ENCODE measurements around the gene ARL17B. TPM values are rescaled to one million over a fixed set of nuclear protein-coding genes. Genes with fewer than 3 reads are reported as not detected.
"Not testable (repeated sequence)": the region's sequence is repeated elsewhere in the genome, so short reads cannot be mapped to it uniquely, and the experiment has no call there.

ARL17B gene
- total and polyA plus RNA-seq, 2 of the 8 experiments (the other 6 are each of a cell fraction or from before 2014, with no cell fraction given) = 5.4 to 21.6 TPM

- not testable (repeated sequence) for H3K4ac ChIP-seq (replicated peaks; ENCODE audit: insufficient read length, low read depth, low read length); H2BK20ac ChIP-seq (ENCODE audit: low read length); H3K14ac ChIP-seq (ENCODE audit: insufficient read length); H2BK12ac ChIP-seq (ENCODE audit: low read depth, low read length); H3K79me1 ChIP-seq (ENCODE audit: low read depth, low read length); FAIRE-seq; H4K20me1 ChIP-seq (replicated peaks in 1 of 2; ENCODE audit: control insufficient read depth in 1 of 2, insufficient read depth in 2 of 2, low read length in 2 of 2); H3K79me2 ChIP-seq (ENCODE audit: control insufficient read depth in 1 of 2, insufficient read depth in 2 of 2, low read length in 2 of 2); H4K8ac ChIP-seq (ENCODE audit: extremely low read depth, insufficient read depth, low read length); H3K18ac ChIP-seq (ENCODE audit: extremely low read depth, low read length); H3K56ac ChIP-seq (replicated peaks; ENCODE audit: insufficient read length, low read depth, low read length); H2BK5ac ChIP-seq (ENCODE audit: low read depth, low read length); H3K23me2 ChIP-seq (ENCODE audit: low read depth, low read length); H2AFZ ChIP-seq (ENCODE audit: low read length); H3K9me3 ChIP-seq (ENCODE audit: insufficient read depth in 2 of 2, low read depth in 1 of 2, low read length in 1 of 2); H3K36me3 ChIP-seq (ENCODE audit: control insufficient read depth in 2 of 4, insufficient read depth in 4 of 4, low read length in 3 of 4); H3K23ac ChIP-seq (ENCODE audit: insufficient read length); H3K4me1 ChIP-seq (replicated peaks in 1 of 4; ENCODE audit: control insufficient read depth in 3 of 4, insufficient read depth in 4 of 4, low read length in 3 of 4); H4K91ac ChIP-seq (replicated peaks; ENCODE audit: insufficient read length, low read length); H2BK15ac ChIP-seq (ENCODE audit: low read length); H3K27ac ChIP-seq (ENCODE audit: low read depth, low read length); H4K5ac ChIP-seq (ENCODE audit: insufficient read length, low read depth, low read length); H2AK5ac ChIP-seq (ENCODE audit: low read depth, low read length); H2BK120ac ChIP-seq (replicated peaks; ENCODE audit: low read depth, low read length)
- CTCF ChIA-PET (ENCODE audit: partially characterized antibody) = interaction anchor here (1.0 to 2.1 kb wide), 5 partner anchors 9 to 674 kb away, joined by 3 to 7 read pairs (median 3); no protein-coding TSS in a partner anchor
- POLR2A ChIA-PET (ENCODE audit: partially characterized antibody) = interaction anchor here (1.2 to 1.8 kb wide), 2 partner anchors 13 to 674 kb away, joined by 3 to 9 read pairs; no protein-coding TSS in a partner anchor
- 36% methylated on average over 46 of the region's 62 CpGs; no CpG with 5 or more reads in 1 of the 2 experiments for WGBS, 2 experiments (ENCODE audit: extremely low coverage in 1 of 2, insufficient coverage in 1 of 2, insufficient read length in 1 of 2, insufficient replicate concordance in 2 of 2, low coverage in 1 of 2, low lambda C conversion rate in 2 of 2, missing lambda C conversion rate in 1 of 2)
- Histone ChIP-seq H3K9ac (replicated peaks in 1 of 4; ENCODE audit: extremely low read depth in 1 of 4, low read depth in 3 of 4, low read length in 3 of 4) (0 out of 7 replicates have a peak overlapping the region, but pooled peaks of 1 of the 4 experiments have one; percentile 50), H3K4me2 (ENCODE audit: insufficient read depth in 1 of 2, low read depth in 2 of 2, low read length in 2 of 2) (peak overlapping the region; percentile 63 to 70), H3K27me3 (replicated peaks in 1 of 4; ENCODE audit: control insufficient read depth in 3 of 4, extremely low read depth in 1 of 4, insufficient read depth in 3 of 4, low read length in 3 of 4) (peaks cover 3 to 19% (median 16%) of the 10 kb centered on the region in 4 experiments), H3K4me3 (ENCODE audit: extremely low read depth in 1 of 4, insufficient read depth in 2 of 4, low read depth in 3 of 4, low read length in 4 of 4) (peak overlapping the region; percentile 8 to 54 (median 26))
- DNase-seq (ENCODE audit: low read depth in 1 of 2, low spot score in 2 of 2) = peak in 1 of 2 experiments; percentile 89
- TF ChIP-seq MAX (IDR thresholded peaks at IDR 0.05) = peak; percentile 75
- TF ChIP-seq POLR2A (IDR thresholded peaks at IDR 0.05; ENCODE audit: control extremely low read depth in 1 of 2, low read depth in 2 of 2, low read length in 2 of 2) = 0 out of 3 replicates have a peak, but pooled peaks of 1 of the 2 experiments have one; percentile 34
- peak; percentile 75 for TF ChIP-seq E2F6 (IDR thresholded peaks at IDR 0.05)
- peak; percentile 67 for TF ChIP-seq KDM4A (IDR thresholded peaks at IDR 0.05; ENCODE audit: low read depth, low read length, severe bottlenecking)
- 0 out of 2 replicates have a peak, but pooled peaks have one; percentile 20 for TF ChIP-seq TAF1 (IDR thresholded peaks at IDR 0.05; ENCODE audit: low read depth, low read length)
- peak; percentile 41; the same call in 1 of the 2 replicates for TF ChIP-seq POLR2AphosphoS5 (IDR thresholded peaks at IDR 0.05; ENCODE audit: low read depth, low read length)
- peak; percentile 42; the same call in 1 of the 2 replicates for TF ChIP-seq SUZ12 (IDR thresholded peaks at IDR 0.05; ENCODE audit: low read length)
- TF ChIP-seq CTCF (IDR thresholded peaks at IDR 0.05; ENCODE audit: control extremely low read depth in 1 of 3, insufficient read depth in 1 of 3, low read depth in 1 of 3, low read length in 3 of 3) = peak; percentile 37 to 42 (median 41)
Observed at GRCh38 chr17:46259845-46260661, 101.5 kb downstream of the ARL17B start.
